Keratinocyte (primary cell): ENCODE data around the gene FLYWCH2. TPM values are rescaled to one million over a fixed set of nuclear protein-coding genes. Genes with fewer than 3 reads are reported as not detected.
A peak's percentile ranks its signal among the peaks of the same experiment; 100 is the strongest.

ENCODE experiments used
- DNase-seq: peaks from one replicate; pipeline ENCODE4 v3.0.0-alpha.2; 2011; ENCODE audit warnings: low read depth, missing footprints, low spot score
- FAIRE-seq: peaks from 2 replicates; lab custom pipeline; 2011; peaks lifted over from hg19 to GRCh38; lab: Jason Lieb, UNC
- H2AFZ ChIP-seq: 2 replicates; pipeline ENCODE4 v1.6.0; 2012; ENCODE audit warnings: low read length, control low read depth, inconsistent platforms; ENCODE audit not compliant: control insufficient read depth
- H3K27ac ChIP-seq: 2 replicates; pipeline ENCODE4 v1.5.1; 2011; ENCODE audit warnings: low read length; ENCODE audit not compliant: control insufficient read depth, insufficient read depth
- H3K27me3 ChIP-seq: 3 replicates; pipeline ENCODE4 v1.6.0; 2011; ENCODE audit warnings: low read length; ENCODE audit not compliant: control insufficient read depth, insufficient read depth; ENCODE audit errors: extremely low read depth
- H3K36me3 ChIP-seq, 2 experiments: 2 replicates in 1 of 2; 3 replicates in 1 of 2; pipeline ENCODE4 v1.5.1; 2011; ENCODE audit warnings: low read length in 2 of 2, mild to moderate bottlenecking in 1 of 2; ENCODE audit not compliant: control insufficient read depth in 2 of 2, insufficient read depth in 2 of 2; ENCODE audit errors: extremely low read depth in 1 of 2
- H3K4me1 ChIP-seq: 3 replicates; pipeline ENCODE4 v1.5.1; 2011; ENCODE audit warnings: low read length; ENCODE audit not compliant: control insufficient read depth, insufficient read depth; ENCODE audit errors: extremely low read depth
- H3K4me2 ChIP-seq: 3 replicates; pipeline ENCODE4 v1.6.0; 2011; ENCODE audit warnings: low read depth, low read length; ENCODE audit not compliant: control insufficient read depth, insufficient read depth; ENCODE audit errors: extremely low read depth
- H3K4me3 ChIP-seq, 3 experiments: fragments of 200-600 bp in 1 of 3; sonication (generic) in 1 of 3; 2 replicates in 2 of 3; 3 replicates in 1 of 3; pipeline ENCODE4 v1.5.1; 2011 to 2016; ENCODE audit warnings: low read length in 3 of 3, mild to moderate bottlenecking in 3 of 3, control low read depth in 2 of 3, inconsistent platforms in 1 of 3, low read depth in 1 of 3, mixed read lengths in 1 of 3, mixed run types in 1 of 3, moderate library complexity in 1 of 3; ENCODE audit not compliant: control insufficient read depth in 2 of 3, insufficient read depth in 2 of 3; ENCODE audit errors: extremely low read depth in 1 of 3
- H3K79me2 ChIP-seq: 2 replicates; pipeline ENCODE4 v1.6.0; 2012; ENCODE audit warnings: low read length; ENCODE audit not compliant: control insufficient read depth, insufficient read depth
- H3K9ac ChIP-seq: 3 replicates; pipeline ENCODE4 v1.6.0; 2011; ENCODE audit warnings: low read length; ENCODE audit not compliant: control insufficient read depth, insufficient read depth; ENCODE audit errors: extremely low read depth
- H3K9me1 ChIP-seq: 3 replicates; pipeline ENCODE4 v1.6.0; 2011; ENCODE audit warnings: low read length; ENCODE audit not compliant: control insufficient read depth, insufficient read depth; ENCODE audit errors: extremely low read depth
- H3K9me3 ChIP-seq: 2 replicates; pipeline ENCODE4 v1.5.1; 2012; ENCODE audit warnings: low read depth, low read length; ENCODE audit not compliant: control insufficient read depth
- H4K20me1 ChIP-seq: 3 replicates; pipeline ENCODE4 v1.6.0; 2011; ENCODE audit warnings: low read length; ENCODE audit not compliant: control insufficient read depth, insufficient read depth; ENCODE audit errors: extremely low read depth
- EZH2 ChIP-seq: IDR thresholded peaks from one replicate; pipeline ENCODE4 v1.6.1; 2012; ENCODE audit warnings: inconsistent platforms, mild to moderate bottlenecking, low read length, moderate library complexity
- dilution Hi-C: fragments of 300-500 bp; cut with MboI; formaldehyde crosslinking; loops from one replicate; pipeline ENCODE4 v1.7.0; 2020; ENCODE audit warnings: low sequenced_read_pairs; ENCODE audit not compliant: extremely low pct_ligation_motif_present
- polyA plus RNA-seq, 5 experiments: library from polyadenylated mRNA; depleted of rRNA in 3 of 5; stranded (reverse) in 3 of 5; stranded (forward) in 1 of 5; unstranded in 1 of 5; fragments of >200 nt; gene quantifications; 1 replicate in 1 of 5; 2 replicates in 3 of 5; 3 replicates in 1 of 5; pipeline versions ENCODE4 v1.2.1 to v1.2.3, GENCODE V29; 2011 to 2012; ENCODE audit warnings: missing spikeins in 2 of 5, low read depth in 1 of 5, low replicate concordance in 1 of 5
- TF ChIP-seq, protein P1 (sequence below), 3 experiments: IDR thresholded peaks in 1 of 3; conservative IDR thresholded peaks in 1 of 3; optimal IDR thresholded peaks in 1 of 3; 2 replicates in 2 of 3; 3 replicates in 1 of 3; pipeline versions ENCODE3 to v1.5.1; 2011; ENCODE audit warnings: low read length in 3 of 3, mild to moderate bottlenecking in 3 of 3, moderate library complexity in 2 of 3, control low read depth in 1 of 3, inconsistent platforms in 1 of 3; ENCODE audit not compliant: insufficient read depth in 2 of 3; ENCODE audit errors: extremely low read depth in 1 of 3

FLYWCH2 gene
- polyA plus RNA-seq, 1 donor (not counting 4 experiments of a cell fraction or from before 2014, with no cell fraction given) = 10.1 TPM

DNA sequence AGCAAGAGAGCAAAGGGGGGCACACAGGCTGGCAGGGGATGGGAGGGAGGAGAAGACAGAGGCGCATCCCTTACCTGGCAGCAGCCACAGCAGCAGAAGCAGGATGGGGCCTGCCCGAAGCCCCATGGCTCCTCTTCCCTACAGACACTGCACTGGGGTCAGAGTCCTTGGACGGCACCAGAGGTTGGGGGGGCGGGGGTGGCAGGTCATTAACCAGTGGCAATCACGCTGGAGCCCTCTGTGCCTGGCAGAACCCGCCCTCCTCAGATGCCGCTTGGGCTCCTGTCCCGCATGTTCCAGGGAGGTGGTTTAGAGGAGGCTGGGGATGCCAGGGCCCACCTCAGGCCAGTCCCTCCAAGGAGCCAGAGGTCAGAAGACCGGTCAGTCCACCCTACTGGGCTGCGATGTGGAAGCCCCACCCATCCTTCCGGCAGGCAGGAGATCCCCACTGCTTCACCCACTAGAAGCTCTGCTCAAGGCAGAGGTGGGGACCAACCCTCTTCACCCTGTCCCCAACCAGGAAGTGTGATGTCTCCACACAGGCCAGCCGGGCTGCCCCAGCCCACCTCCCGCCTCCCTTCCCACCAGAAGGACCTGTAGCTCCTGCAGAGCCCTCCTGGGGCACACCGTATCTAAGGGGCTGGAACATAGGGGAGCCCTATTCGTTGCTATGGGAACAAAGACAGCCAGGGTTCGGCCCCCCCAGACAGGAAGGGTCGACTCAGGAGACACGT, 41.2 kb upstream of the FLYWCH2 start:
- dilution Hi-C loops = no loop called here
- H3K36me3 ChIP-seq = no peaks in the 10 kb centered on the region
- H3K4me1 ChIP-seq = peaks cover 15% of the 10 kb centered on the region
- no peak overlapping the region for H2AFZ ChIP-seq
- TF ChIP-seq, protein P1, sequence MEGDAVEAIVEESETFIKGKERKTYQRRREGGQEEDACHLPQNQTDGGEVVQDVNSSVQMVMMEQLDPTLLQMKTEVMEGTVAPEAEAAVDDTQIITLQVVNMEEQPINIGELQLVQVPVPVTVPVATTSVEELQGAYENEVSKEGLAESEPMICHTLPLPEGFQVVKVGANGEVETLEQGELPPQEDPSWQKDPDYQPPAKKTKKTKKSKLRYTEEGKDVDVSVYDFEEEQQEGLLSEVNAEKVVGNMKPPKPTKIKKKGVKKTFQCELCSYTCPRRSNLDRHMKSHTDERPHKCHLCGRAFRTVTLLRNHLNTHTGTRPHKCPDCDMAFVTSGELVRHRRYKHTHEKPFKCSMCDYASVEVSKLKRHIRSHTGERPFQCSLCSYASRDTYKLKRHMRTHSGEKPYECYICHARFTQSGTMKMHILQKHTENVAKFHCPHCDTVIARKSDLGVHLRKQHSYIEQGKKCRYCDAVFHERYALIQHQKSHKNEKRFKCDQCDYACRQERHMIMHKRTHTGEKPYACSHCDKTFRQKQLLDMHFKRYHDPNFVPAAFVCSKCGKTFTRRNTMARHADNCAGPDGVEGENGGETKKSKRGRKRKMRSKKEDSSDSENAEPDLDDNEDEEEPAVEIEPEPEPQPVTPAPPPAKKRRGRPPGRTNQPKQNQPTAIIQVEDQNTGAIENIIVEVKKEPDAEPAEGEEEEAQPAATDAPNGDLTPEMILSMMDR (optimal IDR thresholded peaks at IDR 0.05 in 1 of 3, IDR thresholded peaks at IDR 0.05 in 1 of 3, conservative IDR thresholded peaks at IDR 0.05 in 1 of 3; ENCODE audit: extremely low read depth in 1 of 3, insufficient read depth in 2 of 3, low read length in 3 of 3) = no peak
- no peak for TF ChIP-seq EZH2
- H4K20me1 ChIP-seq = no peaks in the 10 kb centered on the region
- H3K4me2 ChIP-seq = no peak overlapping the region
- no peaks in the 10 kb centered on the region for H3K9me3 ChIP-seq
- FAIRE-seq = no peak
- DNase-seq = no peak
- no peaks in the 10 kb centered on the region for H3K9me1 ChIP-seq
- H3K9ac ChIP-seq = no peak overlapping the region
- H3K27ac ChIP-seq = no peak overlapping the region
- no peak overlapping the region for H3K4me3 ChIP-seq
- no peaks in the 10 kb centered on the region for H3K79me2 ChIP-seq
- H3K27me3 ChIP-seq = no peaks in the 10 kb centered on the region

DNA sequence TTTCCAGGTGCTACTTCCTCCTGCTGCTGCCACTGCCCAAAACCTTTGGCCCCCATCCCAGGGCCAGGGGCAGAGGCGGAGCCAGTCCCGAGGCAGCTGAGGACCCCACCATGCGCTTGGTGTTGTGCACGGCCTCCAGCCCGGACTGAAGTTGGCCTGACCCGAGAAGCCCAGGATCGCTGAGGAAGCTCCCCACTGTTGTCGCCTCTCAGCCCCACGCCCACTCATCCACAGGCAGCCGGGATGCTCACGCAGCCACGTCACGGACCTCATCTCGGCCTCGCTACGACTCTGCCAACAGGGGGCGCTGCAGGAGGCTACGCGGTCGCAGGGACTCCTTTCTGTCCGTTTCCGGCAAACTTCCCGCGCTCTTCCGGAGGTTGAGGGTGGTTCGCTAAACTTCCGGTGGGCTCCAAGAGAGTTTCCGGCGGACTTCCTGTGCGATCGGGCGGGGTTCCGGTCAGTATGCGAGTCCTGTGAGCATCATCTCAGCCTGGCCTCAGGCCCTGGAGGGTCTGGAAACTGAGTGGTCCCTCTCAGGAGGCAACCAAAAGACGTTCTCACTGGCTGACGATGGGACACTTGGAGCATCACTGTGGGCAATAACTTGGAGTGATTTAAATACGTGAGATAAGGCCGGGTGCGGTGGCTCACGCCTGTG, 40.5 kb upstream of the FLYWCH2 start:
- no peaks in the 10 kb centered on the region for H4K20me1 ChIP-seq
- H3K4me2 ChIP-seq = no peak overlapping the region
- no peaks in the 10 kb centered on the region for H3K36me3 ChIP-seq
- no peak overlapping the region for H3K4me3 ChIP-seq
- H3K79me2 ChIP-seq = no peaks in the 10 kb centered on the region
- FAIRE-seq = no peak
- H3K27ac ChIP-seq = no peak overlapping the region
- DNase-seq = no peak
- no peak overlapping the region for H3K9ac ChIP-seq
- H2AFZ ChIP-seq = no peak overlapping the region
- H3K9me3 ChIP-seq = no peaks in the 10 kb centered on the region
- dilution Hi-C loops = no loop called here
- TF ChIP-seq, protein P1 (optimal IDR thresholded peaks at IDR 0.05 in 1 of 3, IDR thresholded peaks at IDR 0.05 in 1 of 3, conservative IDR thresholded peaks at IDR 0.05 in 1 of 3; ENCODE audit: extremely low read depth in 1 of 3, insufficient read depth in 2 of 3, low read length in 3 of 3) = peak; percentile 45 to 72 (median 60)
- TF ChIP-seq EZH2 = no peak
- no peaks in the 10 kb centered on the region for H3K9me1 ChIP-seq
- peaks cover 15% of the 10 kb centered on the region for H3K4me1 ChIP-seq
- no peaks in the 10 kb centered on the region for H3K27me3 ChIP-seq
